CD4-positive, alpha-beta T cell (primary cell): ENCODE data around the gene ATP5F1C. TPM values are rescaled to one million over a fixed set of nuclear protein-coding genes. Genes with fewer than 3 reads are reported as not detected.

ENCODE experiments used
- ATAC-seq: fragments of 200-7000 bp; cut with Tn5 transposase; one replicate; pipeline ENCODE4 v1.10.0; 2022; ENCODE audit warnings: mild to moderate bottlenecking; ENCODE audit not compliant: poor library complexity
- CTCF ChIA-PET: fragments of 350-600 bp; sonication (Branson Sonifier 250); formaldehyde crosslinking; loops from one replicate; lab custom pipeline; 2021; ENCODE audit warnings: antibody characterized with exemption, inconsistent platforms; lab: Charles Lee
- POLR2A ChIA-PET: fragments of 350-600 bp; sonication (Branson Sonifier 250); formaldehyde crosslinking; loops from one replicate; lab custom pipeline; 2021; ENCODE audit warnings: antibody characterized with exemption, inconsistent platforms; lab: Charles Lee
- DNase-seq, 14 experiments: peaks; one replicate each; pipeline ENCODE4 v3.0.0-alpha.2; 2013 to 2020; ENCODE audit warnings: mixed read lengths in 2 of 14
- H3K27ac ChIP-seq, 2 donors: one replicate each; pipeline versions ENCODE4 v1.5.1 to v1.7.0; 2013; ENCODE audit warnings: low read length in 2 of 2, low read depth in 1 of 2, mild to moderate bottlenecking in 1 of 2
- H3K27me3 ChIP-seq, 2 experiments: 1 replicate in 1 of 2; 2 replicates in 1 of 2; pipeline versions ENCODE4 v1.6.1 to v1.7.0; 2013; ENCODE audit warnings: low read length in 2 of 2, control low read depth in 1 of 2, mild to moderate bottlenecking in 1 of 2, moderate library complexity in 1 of 2; ENCODE audit not compliant: insufficient read depth in 2 of 2, control insufficient read depth in 1 of 2
- H3K36me3 ChIP-seq: one replicate; pipeline ENCODE4 v1.6.1; 2013; ENCODE audit warnings: low read length, control low read depth; ENCODE audit not compliant: insufficient read depth
- H3K4me1 ChIP-seq: one replicate; pipeline ENCODE4 v1.6.1; 2013; ENCODE audit warnings: low read length, control low read depth; ENCODE audit not compliant: insufficient read depth
- H3K4me3 ChIP-seq: one replicate; pipeline ENCODE4 v1.5.1; 2013; ENCODE audit warnings: mild to moderate bottlenecking, low read length, moderate library complexity
- H3K9me3 ChIP-seq, 2 experiments: 1 replicate in 1 of 2; 2 replicates in 1 of 2; pipeline versions ENCODE4 v1.6.1 to v1.7.0; 2013; ENCODE audit warnings: low read length in 2 of 2, mild to moderate bottlenecking in 2 of 2, control low read depth in 1 of 2, moderate library complexity in 1 of 2; ENCODE audit not compliant: control insufficient read depth in 1 of 2, insufficient read depth in 1 of 2
- H3K27ac Mint-ChIP-seq: one replicate; pipeline ENCODE4 v1.8.0; 2020; ENCODE audit warnings: mixed read lengths
- H3K27me3 Mint-ChIP-seq: one replicate; pipeline ENCODE4 v1.8.0; 2021; ENCODE audit warnings: mixed read lengths
- H3K36me3 Mint-ChIP-seq: one replicate; pipeline ENCODE4 v1.8.0; 2021; ENCODE audit warnings: low read depth, mixed read lengths
- H3K4me1 Mint-ChIP-seq: one replicate; pipeline ENCODE4 v1.8.0; 2021; ENCODE audit warnings: low read depth, mixed read lengths
- H3K4me3 Mint-ChIP-seq: one replicate; pipeline ENCODE4 v1.8.0; 2020; ENCODE audit warnings: mild to moderate bottlenecking, mixed read lengths
- H3K9me3 Mint-ChIP-seq: one replicate; pipeline ENCODE4 v1.8.0; 2020; ENCODE audit warnings: mixed read lengths
- CTCF ChIP-seq: fragments of 200-600 bp; IDR thresholded peaks from one replicate; pipeline ENCODE4 v1.8.0; 2022; ENCODE audit warnings: antibody characterized with exemption, mild to moderate bottlenecking
- intact Hi-C, 2 experiments: fragments of 100-400 bp; cut with DNase I in 1 of 2; cut with micrococcal nuclease in 1 of 2; formaldehyde crosslinking; loops; one replicate each; pipeline versions ENCODE4 v1.15.1 to v1.9.0; 2023 to 2025; cut with DNase I, micrococcal nuclease
- total RNA-seq, 174 experiments: library from RNA in 2 of 174; stranded (reverse) in 2 of 174; gene quantifications; one replicate each; pipeline ENCODE4 v1.2.3 and lab custom pipeline; 2021 to 2026

Gene ATP5F1C
- total RNA-seq, 2 experiments from 2014 or later, result 111 TPM

GRCh38 chr10:7756360-7756992 is 31.5 kb upstream of the ATP5F1C start:
- DNase-seq, result peak in 7 of 14 experiments; percentile 4 to 42 (median 15)
- Mint-ChIP-seq H3K4me3 (no peak overlapping the region), H3K27ac (no peak overlapping the region), H3K36me3 (peaks cover 95% of the 10 kb centered on the region), H3K27me3 (no peaks in the 10 kb centered on the region), H3K9me3 (no peaks in the 10 kb centered on the region), H3K4me1 (no peaks in the 10 kb centered on the region)
- Histone ChIP-seq H3K9me3 (no peaks in the 10 kb centered on the region), H3K27me3 (no peaks in the 10 kb centered on the region), H3K27ac (no peak overlapping the region), H3K4me3 (no peak overlapping the region), H3K36me3 (peaks cover 77% of the 10 kb centered on the region), H3K4me1 (no peaks in the 10 kb centered on the region)
- TF ChIP-seq CTCF, result peak; percentile 42
- no peak for ATAC-seq
- intact Hi-C loops, result loop anchor here in 1 of 2 experiments (1.0 kb wide), 1 partner anchor 1546 kb away; no protein-coding TSS in a partner anchor
- CTCF ChIA-PET, result interaction anchor here (0.5 kb wide), 1 partner anchor 33 kb away, joined by 3 read pairs; no protein-coding TSS in a partner anchor
- POLR2A ChIA-PET, result no interaction called here

DNA sequence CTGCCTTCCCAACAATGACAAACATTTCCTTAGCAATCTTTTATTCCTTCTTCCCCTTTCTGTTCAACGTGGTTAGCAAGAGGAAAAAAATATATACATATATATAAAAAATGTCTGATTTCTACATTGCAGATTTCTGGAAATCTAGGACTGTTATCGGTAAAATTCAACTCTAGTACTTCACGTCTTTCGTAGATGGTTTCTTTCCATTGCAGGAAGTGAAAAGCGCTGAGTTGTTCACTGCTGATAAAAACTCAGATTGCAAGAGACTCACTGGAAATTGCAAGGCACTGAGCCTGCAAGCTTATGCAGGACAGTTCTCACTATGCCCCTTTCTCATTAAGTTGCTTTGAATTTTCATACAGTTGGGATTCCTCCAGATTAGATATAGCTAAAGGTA is 24.0 kb upstream of the ATP5F1C start:
- no peak overlapping the region for H3K4me3 Mint-ChIP-seq
- H3K36me3 ChIP-seq, result peaks cover 80% of the 10 kb centered on the region
- CTCF ChIA-PET, result no interaction called here

DNA sequence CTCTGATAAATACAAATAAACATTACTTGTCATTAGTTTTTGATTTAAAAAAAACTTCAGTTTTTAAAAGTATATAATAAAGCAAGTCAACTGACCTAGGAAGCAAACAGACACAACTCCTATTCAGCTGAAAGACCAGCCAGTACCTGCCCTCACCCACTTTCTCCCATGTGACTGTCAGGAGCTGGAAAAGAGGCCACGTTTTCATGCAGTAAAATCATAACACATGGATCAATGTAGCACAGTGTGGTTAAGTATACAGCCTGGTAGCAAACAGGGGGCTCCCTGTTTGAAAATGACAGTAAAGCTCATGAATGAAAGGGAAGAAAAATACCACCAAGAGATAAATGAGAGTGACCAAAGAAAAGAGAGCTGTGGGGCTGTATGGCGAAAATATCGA is 21.7 kb upstream of the ATP5F1C start:
- no peaks in the 10 kb centered on the region for H3K9me3 Mint-ChIP-seq
- H3K27me3 ChIP-seq, result no peaks in the 10 kb centered on the region

More for the DNA sequence above, 24.0 kb upstream of the ATP5F1C start:
- no peak for ATAC-seq
- no peak for DNase-seq
- Histone ChIP-seq H3K4me3 (no peak overlapping the region), H3K4me1 (no peaks in the 10 kb centered on the region), H3K27ac (no peak overlapping the region), H3K27me3 (no peaks in the 10 kb centered on the region), H3K9me3 (no peaks in the 10 kb centered on the region)
- peaks cover 94% of the 10 kb centered on the region for H3K36me3 Mint-ChIP-seq
- intact Hi-C loops, result no loop called here
- no peak overlapping the region for H3K27ac Mint-ChIP-seq
- no peaks in the 10 kb centered on the region for H3K4me1 Mint-ChIP-seq
- no peaks in the 10 kb centered on the region for H3K9me3 Mint-ChIP-seq
- POLR2A ChIA-PET, result interaction anchor here (1.4 kb wide), 1 partner anchor 24 kb away, joined by 4 read pairs; the partner anchor contains the start of genes ATP5F1C and KIN
- TF ChIP-seq CTCF, result no peak
- no peaks in the 10 kb centered on the region for H3K27me3 Mint-ChIP-seq

More for the DNA sequence above, 21.7 kb upstream of the ATP5F1C start:
- no peak for DNase-seq
- H3K9me3 ChIP-seq, result no peaks in the 10 kb centered on the region
- no peak overlapping the region for H3K27ac ChIP-seq
- POLR2A ChIA-PET, result no interaction called here
- H3K4me1 ChIP-seq, result no peaks in the 10 kb centered on the region
- no peak for ATAC-seq
- no peak overlapping the region for H3K4me3 ChIP-seq
- no peak overlapping the region for H3K27ac Mint-ChIP-seq
- CTCF ChIA-PET, result no interaction called here
- H3K36me3 Mint-ChIP-seq, result peaks cover 92% of the 10 kb centered on the region
- TF ChIP-seq CTCF, result no peak
- H3K4me3 Mint-ChIP-seq, result no peak overlapping the region
- peaks cover 72% of the 10 kb centered on the region for H3K36me3 ChIP-seq
- intact Hi-C loops, result no loop called here
- H3K27me3 Mint-ChIP-seq, result no peaks in the 10 kb centered on the region
- no peaks in the 10 kb centered on the region for H3K4me1 Mint-ChIP-seq
